NCI-H187 treated with DMSO at 0.1 percent for 48 hours (cell line): Measurements from ENCODE around the gene FBL.
"Not testable (repeated sequence)": the region's sequence is repeated elsewhere in the genome, so short reads cannot be mapped to it uniquely, and the experiment has no call there.

Source experiments
- DNase-seq: peaks from one replicate; lab custom pipeline; 2025; lab: John Stamatoyannopoulos, UW

FBL gene

DNA sequence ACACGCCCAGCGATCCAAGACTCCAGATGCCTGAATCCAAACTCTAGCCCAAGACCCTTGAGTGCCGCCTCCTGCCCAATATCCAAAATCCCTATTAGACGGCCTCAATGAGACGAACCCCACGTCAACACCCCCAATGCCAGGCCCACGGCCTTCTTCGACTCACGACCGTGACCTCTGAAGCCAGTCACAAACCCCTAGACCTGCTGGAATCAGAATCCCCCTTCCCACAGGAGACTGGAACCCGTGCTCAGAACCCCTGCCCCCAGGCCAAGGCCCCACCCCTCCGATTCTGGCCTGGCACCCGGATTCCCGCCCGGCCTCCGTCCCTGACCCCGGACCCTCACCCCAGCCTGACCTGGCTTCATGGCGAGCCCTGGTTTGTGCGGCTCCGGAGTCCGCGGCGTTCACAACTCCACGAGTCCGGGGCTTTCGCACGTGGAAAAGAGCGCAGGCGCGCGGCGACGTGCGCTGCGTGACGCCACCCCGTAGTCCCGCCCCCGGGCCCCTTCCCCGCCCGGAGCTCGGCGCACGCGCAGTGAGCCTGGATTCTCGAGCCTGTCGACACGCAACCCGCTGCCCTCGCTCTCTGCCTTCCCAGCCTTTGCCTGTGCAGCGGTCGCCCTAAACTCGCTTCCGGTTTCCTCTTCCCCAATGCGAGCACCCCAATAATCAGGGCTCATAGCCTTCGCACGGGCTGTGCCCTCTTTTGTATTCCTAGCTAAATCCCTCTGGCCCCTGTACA, at the start of gene FBL:
FBL (minus strand) TSS at position 447 of the 745 bp plus-strand sequence; CDS start at position 368, 79 bp downstream.
- DNase-seq, result peak; percentile 52

DNA sequence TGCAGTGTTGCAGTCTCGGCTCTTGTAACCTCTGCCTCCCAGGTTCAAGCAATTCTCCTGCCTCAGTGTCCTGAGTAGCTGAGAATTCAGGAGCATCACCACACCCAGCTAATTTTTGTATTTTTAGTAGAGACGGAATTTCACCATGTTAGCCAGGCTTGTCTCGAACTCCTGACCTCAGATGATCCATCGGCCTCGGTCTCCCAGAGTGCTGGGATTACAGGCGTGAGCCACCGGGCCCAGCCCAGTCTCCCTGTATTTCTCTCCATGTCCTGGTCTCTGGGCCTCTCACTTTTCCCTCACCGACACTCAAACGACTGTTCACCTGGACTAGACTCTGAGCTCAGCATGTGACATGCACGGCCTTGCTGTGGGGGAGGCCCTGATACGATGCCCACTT, 48.9 kb upstream of the FBL start:
- DNase-seq, result not testable (repeated sequence)

DNA sequence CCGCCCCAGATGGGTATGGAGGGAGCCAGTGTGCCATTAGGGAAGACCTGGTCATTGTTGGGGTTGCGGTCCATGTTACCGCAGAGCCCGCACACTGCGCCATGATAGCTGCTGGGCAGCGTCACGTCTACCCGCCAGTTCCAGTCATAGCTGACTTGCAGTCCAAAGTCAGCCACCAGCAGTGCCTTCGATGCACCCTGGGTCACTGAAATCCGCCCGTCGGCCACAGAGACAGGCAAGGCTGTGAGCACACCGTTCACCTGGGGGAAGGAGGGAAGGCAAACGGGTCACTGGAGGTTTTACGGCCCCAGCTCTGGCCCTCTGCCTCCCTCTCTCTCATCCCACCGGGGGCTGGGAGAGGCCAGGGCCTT, 48.0 kb upstream of the FBL start:
- DNase-seq, result not testable (repeated sequence)

DNA sequence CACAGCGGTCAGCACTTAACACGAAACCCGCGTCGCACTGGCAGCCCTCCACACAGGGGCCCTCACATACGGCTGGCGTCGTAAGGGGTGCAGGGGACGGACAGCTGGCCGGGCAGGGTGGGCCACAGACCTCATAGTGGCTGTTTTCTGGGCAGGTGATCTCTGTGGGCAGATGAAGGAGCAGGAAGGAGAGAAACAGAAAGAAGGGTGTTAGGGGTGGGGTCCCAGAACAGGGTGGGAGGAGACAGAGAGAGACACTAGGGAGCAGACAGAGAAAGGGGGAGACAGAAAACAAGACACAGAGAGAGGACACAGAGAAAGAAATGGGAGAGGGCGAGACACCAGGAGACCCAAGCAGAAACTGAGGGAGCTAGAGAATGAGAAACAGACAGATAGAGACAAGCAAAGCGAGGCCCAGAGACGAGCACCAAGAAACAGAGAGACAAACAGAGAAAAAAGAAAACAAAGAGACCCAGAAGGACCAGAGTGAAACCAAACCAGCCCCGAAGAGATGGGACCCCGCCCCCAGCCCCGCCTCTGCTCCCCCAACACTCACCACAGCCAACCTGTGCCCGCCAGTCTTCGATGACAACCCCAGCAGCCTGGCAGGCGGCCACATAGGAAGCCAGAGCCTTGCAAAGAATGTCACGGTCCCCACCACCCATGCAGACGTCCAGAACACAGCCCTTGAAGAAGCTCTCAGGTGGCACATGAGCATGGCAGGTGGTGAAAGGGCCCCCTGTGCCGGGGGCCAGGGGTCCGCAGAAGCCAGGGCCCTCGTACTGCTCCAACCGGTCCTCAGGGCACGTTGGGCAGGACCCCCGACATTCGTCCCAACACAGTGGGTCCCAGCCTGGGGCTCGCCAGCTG, 47.4 kb upstream of the FBL start:
- DNase-seq, result not testable (repeated sequence)

DNA sequence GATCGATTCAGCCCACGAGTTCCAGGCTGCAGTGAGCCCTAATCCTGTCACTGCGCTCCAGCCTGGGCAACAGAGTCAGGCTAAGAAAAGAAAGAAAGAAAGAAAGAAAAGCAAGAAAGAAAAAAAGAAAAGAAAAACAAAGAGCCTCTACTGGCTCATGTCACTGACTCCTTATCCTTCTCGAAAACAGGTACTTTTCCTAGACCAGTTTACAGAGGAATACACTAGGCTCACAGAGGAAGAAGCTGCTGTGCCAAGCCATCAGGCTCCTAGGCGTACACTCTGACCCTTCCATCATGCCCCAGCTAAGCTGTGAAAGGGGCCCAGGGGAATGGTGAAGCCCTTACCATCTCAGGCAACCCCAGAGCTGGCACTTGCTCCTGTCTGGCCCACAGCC, 46.3 kb upstream of the FBL start:
- DNase-seq, result not testable (repeated sequence)

DNA sequence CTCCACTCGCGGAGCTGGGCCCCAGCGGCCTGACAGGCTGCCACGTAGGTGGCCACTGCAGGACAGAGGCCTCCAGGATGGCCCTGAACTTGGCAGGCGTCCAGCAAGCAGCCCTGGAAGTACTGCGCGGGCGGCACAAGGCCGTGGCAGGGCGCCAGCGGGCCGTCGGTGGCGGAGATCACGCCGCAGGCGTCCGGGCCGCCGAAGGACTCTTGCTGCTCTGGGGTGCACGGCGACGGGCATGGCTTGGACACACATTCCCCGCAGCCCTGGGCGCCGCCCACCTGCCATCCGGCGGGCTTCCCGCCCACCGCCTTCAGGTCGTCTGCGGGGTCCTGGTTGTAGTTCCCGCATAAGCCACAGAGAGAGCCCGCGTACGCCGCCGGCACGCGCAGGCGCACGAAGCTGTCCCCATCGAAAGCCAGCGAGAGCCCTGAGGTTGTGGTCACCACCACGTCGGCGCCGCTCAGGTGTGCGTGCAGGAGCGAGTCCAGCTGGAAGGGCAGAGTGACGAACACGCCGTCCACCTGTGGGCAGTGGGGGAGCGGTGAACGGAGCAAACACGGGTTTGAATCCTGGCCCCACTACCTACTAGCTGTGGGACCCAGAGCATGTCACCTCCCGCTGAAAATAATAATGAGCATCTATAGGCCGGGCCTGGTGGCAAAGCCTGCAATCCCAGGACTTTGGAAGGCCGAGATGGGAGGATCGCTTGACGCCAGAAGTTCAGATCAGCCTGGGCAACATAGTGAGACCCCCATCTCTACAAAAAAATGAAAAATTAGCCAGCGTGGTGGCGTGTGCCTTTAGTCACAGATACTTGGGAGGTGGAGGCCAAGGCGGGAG, 45.7 kb upstream of the FBL start:
- DNase-seq, result not testable (repeated sequence)

DNA sequence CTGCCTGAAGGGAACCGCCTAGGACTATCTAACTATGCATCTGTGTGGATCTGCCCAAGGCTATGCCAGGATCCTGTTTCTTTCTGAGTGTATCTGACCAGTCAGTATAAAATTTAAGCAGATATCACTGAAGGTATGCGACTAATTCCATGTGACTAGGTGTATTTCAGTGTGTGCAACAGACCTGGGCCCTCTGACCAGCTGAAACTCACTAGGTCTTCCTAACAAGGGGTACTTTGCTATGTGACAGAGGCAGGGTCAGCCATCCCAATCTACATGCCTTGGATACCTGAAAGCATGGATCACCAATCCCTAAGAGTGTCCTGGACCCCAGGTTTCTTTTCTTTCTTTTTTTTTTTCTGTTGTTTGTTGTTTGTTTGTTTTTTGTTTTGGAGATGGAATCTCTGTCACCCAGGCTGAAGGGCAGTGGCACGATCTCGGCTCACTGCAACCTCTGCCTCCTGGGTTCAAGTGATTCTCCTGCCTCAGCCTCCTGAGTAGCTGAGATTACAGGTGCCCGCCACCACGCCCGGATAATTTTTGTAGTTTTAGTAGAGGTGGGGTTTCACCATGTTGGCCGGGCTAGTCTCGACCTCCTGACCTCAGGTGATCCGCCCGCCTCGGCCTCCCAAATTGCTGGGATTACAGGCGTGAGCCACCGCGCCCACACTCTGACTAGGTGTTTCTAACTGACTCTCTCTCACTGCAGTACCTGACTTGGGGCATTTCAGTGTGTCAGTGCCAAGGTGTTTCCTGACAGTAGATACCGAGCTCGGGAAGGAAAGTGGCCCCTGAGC, 44.8 kb upstream of the FBL start:
- no peak for DNase-seq

DNA sequence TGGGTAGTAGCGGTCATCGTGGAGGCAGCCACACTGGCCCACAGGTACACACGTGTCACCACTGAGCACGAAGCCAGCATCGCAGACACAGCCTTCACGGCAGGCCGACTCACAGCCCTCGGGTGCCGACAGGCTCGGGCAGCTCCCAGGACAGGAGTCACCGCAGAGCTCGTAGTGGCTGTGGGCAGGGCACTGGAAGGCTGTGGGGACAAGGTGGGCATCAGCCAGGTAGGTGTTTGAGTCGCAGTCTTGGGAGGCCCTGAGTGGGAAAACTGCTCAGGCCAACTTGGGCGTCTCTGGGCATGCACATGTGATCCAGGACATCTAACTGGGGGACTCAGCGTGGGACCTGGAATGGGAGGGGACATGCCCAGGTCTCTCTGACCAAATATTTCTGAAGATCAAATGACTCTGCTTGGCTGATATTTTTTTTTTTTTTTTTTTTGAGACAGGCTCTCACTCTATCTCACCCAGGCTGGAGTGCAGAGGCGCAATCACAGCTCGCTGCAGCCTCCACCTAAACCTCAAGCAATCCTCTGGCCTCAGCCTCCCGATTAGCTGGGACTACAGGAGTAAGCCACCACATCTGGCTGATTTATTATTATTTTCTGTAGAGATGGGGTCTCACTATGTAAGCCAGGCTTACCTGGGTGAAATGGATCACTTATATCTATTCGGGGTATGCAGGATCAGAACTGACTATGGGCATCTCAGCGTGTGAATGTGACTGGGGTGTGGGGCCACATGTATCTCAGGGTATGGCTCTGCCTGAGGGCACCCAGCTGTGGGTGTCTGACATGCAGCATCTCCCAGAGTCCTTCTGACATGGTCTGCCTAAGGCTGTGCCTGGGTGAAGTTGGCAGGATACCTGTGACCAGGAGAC, 43.9 kb upstream of the FBL start:
- not testable (repeated sequence) for DNase-seq

DNA sequence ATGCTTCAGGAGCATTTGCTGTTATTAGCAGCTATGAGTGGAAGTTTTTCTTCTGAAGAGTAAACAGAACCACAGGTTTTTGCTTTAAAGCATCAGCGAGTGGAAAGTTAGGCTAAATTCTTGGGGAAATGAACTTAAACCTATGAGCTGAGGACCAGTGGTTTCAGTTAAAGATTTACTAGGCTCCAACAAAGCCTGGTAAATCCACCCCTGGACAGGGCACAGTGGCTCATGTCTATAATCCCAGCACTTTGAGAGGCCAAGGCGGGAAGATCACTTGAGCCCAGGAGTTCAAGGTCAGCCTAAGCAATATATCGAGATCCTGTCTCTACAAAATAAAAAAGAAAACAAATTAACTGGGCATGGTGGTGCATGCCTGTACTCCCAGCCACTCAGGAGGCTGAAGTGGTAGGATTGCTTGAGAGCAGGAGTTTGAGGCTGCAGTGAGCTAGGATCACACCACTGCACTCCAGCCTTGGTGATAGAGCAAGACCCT, 41.3 kb upstream of the FBL start:
- not testable (repeated sequence) for DNase-seq

DNA sequence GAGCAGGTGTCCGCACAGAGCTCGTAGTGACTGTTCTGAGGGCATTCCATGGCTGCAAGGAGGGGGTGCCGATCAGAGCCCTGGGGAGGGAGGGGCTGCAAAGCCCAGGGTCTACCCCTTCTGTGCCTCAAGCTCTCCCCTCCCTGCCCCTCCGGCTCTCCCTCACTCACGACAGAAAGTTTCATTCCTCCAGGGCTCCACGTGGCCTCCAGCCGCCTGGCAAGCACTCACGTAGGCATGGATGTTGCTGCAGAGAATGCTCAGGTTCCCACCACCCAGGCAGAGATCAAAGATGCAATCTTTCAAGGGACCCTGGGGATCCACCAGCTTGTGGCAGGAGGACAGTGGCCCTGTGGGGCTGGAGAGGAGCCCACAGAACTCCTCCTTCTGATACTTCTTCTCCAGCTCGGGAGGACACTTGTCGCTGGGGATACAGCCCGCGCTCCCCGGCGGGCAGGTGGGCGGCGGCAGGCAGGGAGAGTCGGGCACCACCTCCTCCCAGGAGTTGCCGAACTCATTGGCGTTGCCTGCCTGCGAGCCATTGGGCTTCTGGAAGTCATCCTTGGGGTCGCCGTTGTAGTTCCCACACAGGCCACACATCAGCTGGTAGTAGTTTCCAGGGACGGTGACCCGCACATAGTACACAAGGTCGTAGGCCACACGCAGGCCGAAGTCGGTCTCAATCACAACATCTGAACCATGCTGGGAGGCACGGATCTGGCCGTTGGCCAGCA, 39.8 kb upstream of the FBL start:
- DNase-seq, result not testable (repeated sequence)

DNA sequence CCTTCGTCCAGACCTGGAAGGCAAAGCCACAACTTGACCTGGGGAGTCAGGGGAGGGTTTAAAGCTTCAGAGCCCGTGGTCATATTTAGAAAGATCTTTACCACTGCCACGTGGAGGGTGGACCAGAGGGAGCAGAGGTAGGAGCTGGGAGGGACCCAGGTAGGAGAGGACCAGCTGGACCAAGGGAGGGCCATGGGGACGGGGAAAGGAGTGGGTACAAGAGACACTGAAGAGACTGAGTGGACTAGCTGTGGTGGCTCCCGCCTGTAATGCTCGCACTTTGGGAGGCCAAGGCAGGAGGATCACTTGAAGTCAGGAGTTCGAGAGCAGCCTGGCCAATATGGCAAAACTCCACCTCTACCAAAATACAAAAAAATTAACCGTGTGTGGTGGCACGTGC, 38.5 kb upstream of the FBL start:
- DNase-seq, result not testable (repeated sequence)

DNA sequence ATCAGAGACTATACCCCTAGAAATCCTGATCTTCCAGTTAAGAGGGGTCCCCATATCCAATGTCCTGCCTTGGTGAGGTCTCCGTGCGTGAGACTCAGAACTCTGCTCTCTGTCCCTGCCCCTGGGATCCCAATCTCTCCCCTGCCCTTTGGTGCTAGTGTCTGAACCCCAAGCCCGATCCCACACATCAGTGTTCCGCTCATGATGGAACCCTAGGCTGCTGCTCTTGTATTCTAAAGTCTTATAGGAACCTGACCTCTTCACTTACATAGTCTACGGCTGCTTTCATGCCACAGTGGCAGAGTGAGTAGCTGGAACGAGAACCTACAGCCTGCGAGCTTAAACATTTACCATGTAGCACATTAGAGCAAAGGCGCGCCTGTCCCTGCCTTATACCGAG, 36.5 kb upstream of the FBL start:
- not testable (repeated sequence) for DNase-seq

DNA sequence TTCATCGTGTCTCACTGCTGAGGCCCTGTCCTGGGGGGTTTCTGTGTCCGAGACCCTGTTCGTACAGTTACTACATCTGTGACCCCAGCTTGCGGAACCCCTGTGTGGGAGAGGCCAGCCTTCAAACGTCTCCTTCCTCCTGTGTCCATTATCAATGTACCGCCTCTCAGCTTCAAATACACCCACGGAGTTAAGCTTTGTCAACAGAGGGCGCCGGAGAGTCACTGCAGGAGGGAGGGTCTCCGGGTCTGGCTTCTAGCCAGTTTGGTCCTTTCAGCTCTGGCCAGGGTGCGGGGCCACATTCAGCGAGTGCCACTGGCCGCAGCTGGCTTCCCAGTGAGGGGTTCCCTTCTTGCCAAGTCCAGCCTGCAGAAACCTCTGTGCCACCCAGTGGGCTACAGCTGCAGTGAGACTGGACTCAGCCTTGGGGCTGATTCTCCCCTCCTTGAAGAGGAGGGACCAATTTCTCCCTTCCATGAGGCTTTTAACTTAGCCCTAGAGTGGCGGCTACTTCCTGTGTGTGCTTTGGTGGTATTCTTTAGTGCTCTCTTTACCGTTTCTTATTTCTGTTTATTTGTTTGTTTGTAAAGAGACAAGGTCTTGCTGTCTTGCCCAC, 35.4 kb upstream of the FBL start:
- DNase-seq, result not testable (repeated sequence)

DNA sequence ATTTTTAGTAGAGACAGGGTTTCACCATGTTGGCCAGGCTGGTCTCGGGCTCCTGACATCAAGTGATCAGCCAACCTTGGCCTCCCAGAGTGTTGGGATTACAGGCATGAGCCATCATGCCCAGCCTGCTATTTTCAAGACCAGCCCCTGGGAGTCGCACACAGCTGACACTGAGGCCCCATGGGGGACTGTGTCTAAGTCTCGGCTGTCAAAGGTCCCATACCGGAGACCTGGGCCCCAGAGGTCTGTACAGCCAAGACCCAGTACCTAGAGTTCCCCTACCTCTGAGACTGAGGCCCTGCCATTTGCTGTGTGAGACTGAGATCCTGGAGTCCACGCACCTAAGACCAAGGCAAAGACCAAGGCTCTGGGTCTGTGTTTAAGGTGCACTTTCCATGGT, 34.1 kb upstream of the FBL start:
- DNase-seq, result not testable (repeated sequence)

DNA sequence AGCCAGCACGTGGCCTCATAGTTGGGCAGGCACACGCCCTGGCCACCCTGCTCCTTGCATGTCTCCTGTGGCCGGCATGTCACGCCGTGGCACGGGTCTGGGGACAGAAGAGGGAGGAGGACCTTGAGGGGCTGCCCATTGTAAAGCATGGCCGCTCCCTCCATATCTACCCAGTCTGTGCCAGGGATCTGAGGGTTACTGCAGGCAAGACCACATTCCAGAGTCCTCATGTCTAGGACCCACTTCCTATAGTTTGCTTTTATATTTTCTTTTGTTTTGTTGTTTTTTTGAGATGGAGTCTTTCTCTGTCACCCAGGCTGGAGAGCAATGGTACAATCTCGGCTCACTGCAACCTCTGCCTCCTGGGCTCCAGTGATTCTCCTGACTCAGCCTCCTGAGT, 33.6 kb upstream of the FBL start:
- DNase-seq, result not testable (repeated sequence)

DNA sequence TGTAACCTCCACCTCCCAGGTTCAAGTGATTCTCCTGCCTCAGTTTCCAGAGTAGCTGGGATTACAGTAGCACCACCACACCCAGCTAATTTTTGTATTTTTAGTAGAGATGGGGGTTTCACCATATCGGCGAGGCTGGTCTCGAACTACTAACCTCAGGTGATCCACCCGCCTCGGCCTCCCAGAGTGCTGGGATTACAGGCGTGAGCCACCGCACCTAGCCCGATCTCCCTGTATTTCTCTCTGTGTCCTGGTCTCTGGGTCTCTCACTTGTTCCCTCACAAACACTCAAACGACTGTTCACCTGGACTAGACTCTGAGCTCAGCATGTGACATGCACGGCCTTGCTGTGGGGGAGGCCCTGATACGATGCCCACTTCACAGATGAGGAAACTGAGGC, 32.7 kb upstream of the FBL start:
- DNase-seq, result not testable (repeated sequence)

DNA sequence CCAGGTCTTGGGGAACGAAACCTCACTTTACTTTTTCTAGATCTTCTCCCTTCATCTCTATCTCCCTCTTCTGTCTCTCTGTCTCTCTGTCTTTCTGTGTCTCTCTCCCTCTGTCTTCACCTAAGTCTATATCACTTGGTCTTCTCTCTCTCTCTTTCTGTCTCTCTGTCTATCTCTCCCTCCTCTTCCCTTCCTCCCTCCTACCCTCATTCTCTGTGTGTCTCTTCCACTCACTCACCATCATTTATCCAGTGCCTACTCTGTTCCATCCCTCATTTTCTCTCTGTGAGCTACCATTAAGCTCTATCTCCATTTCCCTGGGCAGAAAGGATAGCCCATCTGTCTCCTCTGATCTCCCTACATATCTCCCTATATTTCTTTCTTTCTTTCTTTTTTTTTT, 32.2 kb upstream of the FBL start:
- no peak for DNase-seq

DNA sequence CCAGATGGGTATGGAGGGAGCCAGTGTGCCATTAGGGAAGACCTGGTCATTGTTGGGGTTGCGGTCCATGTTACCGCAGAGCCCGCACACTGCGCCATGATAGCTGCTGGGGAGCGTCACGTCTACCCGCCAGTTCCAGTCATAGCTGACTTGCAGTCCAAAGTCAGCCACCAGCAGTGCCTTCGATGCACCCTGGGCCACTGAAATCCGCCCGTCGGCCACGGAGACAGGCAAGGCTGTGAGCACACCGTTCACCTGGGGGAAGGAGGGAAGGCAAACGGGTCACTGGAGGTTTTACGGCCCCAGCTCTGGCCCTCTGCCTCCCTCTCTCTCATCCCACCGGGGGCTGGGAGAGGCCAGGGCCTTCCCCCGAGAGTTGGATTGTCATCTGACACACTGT, 31.8 kb upstream of the FBL start:
- not testable (repeated sequence) for DNase-seq

DNA sequence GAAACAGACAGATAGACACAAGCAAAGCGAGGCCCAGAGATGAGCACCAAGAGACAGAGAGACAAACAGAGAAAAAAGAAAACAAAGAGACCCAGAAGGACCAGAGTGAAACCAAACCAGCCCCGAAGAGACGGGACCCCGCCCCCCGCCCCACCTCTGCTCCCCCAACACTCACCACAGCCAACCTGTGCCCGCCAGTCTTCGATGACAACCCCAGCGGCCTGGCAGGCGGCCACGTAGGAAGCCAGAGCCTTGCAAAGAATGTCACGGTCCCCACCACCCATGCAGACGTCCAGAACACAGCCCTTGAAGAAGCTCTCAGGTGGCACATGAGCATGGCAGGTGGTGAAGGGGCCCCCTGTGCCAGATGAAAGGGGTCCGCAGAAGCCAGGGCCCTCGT, 31.3 kb upstream of the FBL start:
- not testable (repeated sequence) for DNase-seq
